Mesothelial cell of epicardium (in vitro differentiated cells): ENCODE measurements around the gene KCNAB1. TPM values are rescaled to one million over a fixed set of nuclear protein-coding genes. Genes with fewer than 3 reads are reported as not detected.

Experiments used
- DNase-seq, 2 experiments: peaks; one replicate each; pipeline ENCODE4 v3.0.0; 2021; ENCODE audit warnings: low spot score in 2 of 2; ENCODE audit not compliant: unreplicated experiment in 2 of 2
- H3K27ac Mint-ChIP-seq: 2 replicates; pipeline ENCODE4 v1.8.0; 2021; ENCODE audit warnings: mixed read lengths
- H3K27me3 Mint-ChIP-seq: 2 replicates; pipeline ENCODE4 v1.8.0; 2021; ENCODE audit warnings: low read depth, mixed read lengths
- H3K36me3 Mint-ChIP-seq: 2 replicates; pipeline ENCODE4 v1.8.0; 2021; ENCODE audit warnings: mixed read lengths
- H3K4me1 Mint-ChIP-seq: 2 replicates; pipeline ENCODE4 v1.8.0; 2021; ENCODE audit warnings: mixed read lengths
- H3K4me3 Mint-ChIP-seq: 2 replicates; pipeline ENCODE4 v1.8.0; 2021; ENCODE audit warnings: mild to moderate bottlenecking, moderate library complexity, mixed read lengths
- H3K9me3 Mint-ChIP-seq: 2 replicates; pipeline ENCODE4 v1.8.0; 2021; ENCODE audit warnings: mixed read lengths
- total RNA-seq: library from RNA; stranded (reverse); gene quantifications from 3 replicates; pipeline ENCODE4 v1.2.1, GENCODE V29; 2021
- TF ChIP-seq, protein P1 (sequence below): fragments of 200-600 bp; sonication (generic); IDR thresholded peaks from one replicate; pipeline ENCODE4 v1.5.0; 2021; ENCODE audit warnings: antibody characterized with exemption; ENCODE audit not compliant: unreplicated experiment

Gene KCNAB1
- total RNA-seq, 1 donor from 2014 or later, result 3.7 TPM

DNA sequence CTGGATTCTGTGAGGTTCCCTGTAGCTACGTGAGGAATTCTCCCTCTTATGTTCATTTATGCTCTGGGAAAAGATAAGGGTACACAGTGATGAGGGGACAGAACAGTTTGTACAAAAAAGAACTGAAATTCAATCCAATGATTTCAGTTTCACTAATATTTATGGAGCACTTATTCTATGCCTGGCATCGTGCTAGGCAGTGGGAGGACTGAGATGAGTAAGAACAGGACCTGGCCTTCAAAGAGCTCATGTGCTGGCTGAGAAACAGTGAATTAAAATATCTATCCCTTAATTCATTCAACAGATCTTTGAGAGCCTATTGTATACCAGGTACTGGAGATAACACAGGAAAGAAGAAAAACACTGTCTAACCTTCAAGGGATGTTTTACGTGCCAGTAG is 412.4 kb downstream of the KCNAB1 start:
- Mint-ChIP-seq H3K27me3 (no peaks in the 10 kb centered on the region), H3K9me3 (no peaks in the 10 kb centered on the region), H3K27ac (no peak overlapping the region), H3K4me1 (peaks cover 18% of the 10 kb centered on the region), H3K4me3 (no peak overlapping the region), H3K36me3 (peaks cover 2% of the 10 kb centered on the region)
- DNase-seq, result no peak
- TF ChIP-seq, protein P1, sequence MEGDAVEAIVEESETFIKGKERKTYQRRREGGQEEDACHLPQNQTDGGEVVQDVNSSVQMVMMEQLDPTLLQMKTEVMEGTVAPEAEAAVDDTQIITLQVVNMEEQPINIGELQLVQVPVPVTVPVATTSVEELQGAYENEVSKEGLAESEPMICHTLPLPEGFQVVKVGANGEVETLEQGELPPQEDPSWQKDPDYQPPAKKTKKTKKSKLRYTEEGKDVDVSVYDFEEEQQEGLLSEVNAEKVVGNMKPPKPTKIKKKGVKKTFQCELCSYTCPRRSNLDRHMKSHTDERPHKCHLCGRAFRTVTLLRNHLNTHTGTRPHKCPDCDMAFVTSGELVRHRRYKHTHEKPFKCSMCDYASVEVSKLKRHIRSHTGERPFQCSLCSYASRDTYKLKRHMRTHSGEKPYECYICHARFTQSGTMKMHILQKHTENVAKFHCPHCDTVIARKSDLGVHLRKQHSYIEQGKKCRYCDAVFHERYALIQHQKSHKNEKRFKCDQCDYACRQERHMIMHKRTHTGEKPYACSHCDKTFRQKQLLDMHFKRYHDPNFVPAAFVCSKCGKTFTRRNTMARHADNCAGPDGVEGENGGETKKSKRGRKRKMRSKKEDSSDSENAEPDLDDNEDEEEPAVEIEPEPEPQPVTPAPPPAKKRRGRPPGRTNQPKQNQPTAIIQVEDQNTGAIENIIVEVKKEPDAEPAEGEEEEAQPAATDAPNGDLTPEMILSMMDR, result no peak

DNA sequence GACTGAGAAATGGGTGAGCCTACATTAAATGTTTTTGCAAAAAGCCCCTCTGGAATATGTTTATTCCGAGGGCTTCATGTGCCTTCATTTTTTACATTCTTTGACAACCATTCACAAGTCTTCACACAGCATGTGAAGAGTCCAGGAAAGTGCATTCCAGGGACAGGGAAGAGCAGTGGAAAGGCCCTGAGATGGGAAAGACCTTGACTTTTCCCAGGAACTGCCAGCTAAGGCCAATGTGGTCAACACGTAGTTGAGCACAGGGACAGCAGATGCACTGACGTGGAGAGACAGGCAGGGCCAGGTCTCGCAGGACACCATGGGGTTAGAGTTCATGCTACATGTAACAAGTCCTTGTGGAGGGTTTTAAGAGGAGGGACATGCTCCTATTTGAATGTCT is 412.8 kb downstream of the KCNAB1 start:
- no peak overlapping the region for H3K4me3 Mint-ChIP-seq
- H3K27me3 Mint-ChIP-seq, result no peaks in the 10 kb centered on the region
- H3K36me3 Mint-ChIP-seq, result peaks cover 2% of the 10 kb centered on the region
- H3K27ac Mint-ChIP-seq, result no peak overlapping the region
- peaks cover 18% of the 10 kb centered on the region for H3K4me1 Mint-ChIP-seq
- H3K9me3 Mint-ChIP-seq, result no peaks in the 10 kb centered on the region
- TF ChIP-seq, protein P1, result no peak
- no peak for DNase-seq

DNA sequence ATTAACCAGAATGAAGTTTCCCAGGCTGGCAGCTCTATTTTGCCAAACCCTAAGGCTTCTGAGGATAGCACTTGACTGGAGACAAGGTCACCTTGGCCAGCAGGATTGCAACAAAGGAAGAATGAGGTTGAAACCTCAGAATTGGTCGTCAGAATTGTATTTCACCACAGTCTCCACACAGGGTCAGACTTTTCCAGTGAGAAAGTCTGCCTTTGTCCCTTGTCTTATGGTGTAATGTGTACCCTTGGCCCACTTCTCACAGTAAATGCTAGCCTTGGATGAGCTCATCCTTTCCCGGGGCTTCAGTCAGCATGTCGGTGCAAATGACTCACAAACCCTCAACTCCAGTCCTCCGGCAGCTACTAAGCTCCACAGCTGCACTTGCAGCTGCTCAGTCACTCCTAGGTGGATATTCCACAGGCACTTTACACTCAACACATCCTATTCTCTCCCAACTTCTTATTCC is 414.8 kb downstream of the KCNAB1 start:
- Mint-ChIP-seq H3K27ac (peak overlapping the region; percentile 55), H3K9me3 (no peaks in the 10 kb centered on the region), H3K36me3 (peaks cover 2% of the 10 kb centered on the region), H3K4me1 (peaks cover 18% of the 10 kb centered on the region), H3K4me3 (no peak overlapping the region), H3K27me3 (no peaks in the 10 kb centered on the region)
- peak in 1 of 2 experiments; percentile 42 for DNase-seq
- TF ChIP-seq, protein P1, result no peak

DNA sequence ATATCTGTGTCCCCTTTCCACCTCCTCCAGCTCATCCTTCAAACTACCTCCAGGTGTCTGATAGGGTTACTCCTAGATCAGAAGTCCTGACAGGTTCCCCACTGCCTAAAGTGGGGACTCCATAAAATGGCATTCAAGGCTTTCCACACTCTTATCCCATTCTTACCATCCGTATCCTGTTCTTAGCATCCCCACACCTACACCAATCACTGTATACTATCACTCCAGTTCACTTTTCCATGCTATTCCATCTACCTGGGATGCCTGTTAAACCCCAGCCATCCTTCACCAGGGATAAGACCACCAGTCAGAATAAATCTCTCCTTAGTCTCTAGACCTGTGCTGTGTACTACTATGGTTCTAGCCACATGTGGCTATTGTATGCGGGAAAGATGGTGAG is 415.4 kb downstream of the KCNAB1 start:
- H3K4me1 Mint-ChIP-seq, result peaks cover 18% of the 10 kb centered on the region

DNA sequence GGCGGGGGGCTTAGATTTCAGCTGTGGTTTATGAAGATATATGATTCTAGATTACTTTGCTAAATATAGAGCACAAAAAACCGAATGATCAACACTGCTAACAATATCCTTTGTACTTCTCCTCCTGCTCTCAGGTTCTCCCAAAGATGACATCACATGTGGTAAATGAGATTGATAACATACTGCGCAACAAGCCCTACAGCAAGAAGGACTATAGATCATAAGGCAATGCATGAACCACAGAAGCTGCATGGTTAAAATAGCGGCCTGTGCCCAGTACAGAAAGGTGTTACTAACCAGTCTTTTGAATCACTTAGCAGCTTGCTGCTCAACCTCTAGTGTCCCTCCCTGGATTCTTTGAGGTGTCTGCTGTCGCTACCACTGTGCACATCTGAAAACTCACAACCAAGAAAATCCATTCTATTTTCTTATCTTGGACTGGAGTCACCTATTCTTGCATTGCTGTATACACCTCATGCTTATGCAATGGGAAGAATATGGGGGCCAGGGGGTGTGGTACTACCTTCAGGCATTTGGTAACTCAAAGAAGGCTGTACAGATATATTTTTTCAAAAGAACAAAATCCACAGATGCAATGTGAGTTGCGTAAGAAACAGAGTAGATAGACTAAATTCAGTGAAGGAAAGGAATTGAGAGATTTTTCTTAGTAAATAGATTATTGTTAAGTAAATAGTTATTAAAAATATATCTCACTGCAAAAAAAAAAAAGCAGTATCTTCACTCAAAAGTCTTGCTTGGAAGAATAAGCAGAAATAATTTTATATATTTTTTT is 416.3 kb downstream of the KCNAB1 start:
- Mint-ChIP-seq H3K27me3 (no peaks in the 10 kb centered on the region), H3K9me3 (no peaks in the 10 kb centered on the region), H3K4me3 (no peak overlapping the region), H3K27ac (peak overlapping the region; percentile 1), H3K4me1 (peaks cover 18% of the 10 kb centered on the region), H3K36me3 (peaks cover 4% of the 10 kb centered on the region)
- DNase-seq, result no peak
- TF ChIP-seq, protein P1, result no peak

More for the DNA sequence above, 415.4 kb downstream of the KCNAB1 start:
- TF ChIP-seq, protein P1, result no peak
- Mint-ChIP-seq H3K9me3 (no peaks in the 10 kb centered on the region), H3K27ac (peak overlapping the region; percentile 21), H3K27me3 (no peaks in the 10 kb centered on the region), H3K36me3 (peaks cover 2% of the 10 kb centered on the region), H3K4me3 (no peak overlapping the region)
- no peak for DNase-seq
